Measurements from ENCODE around the gene ENTPD1. TPM values are rescaled to one million over a fixed set of nuclear protein-coding genes. Genes with fewer than 3 reads are reported as not detected.
"Not testable (repeated sequence)": the region's sequence is repeated elsewhere in the genome, so short reads cannot be mapped to it uniquely, and the experiment has no call there.

The ENTPD1 gene
- total RNA-seq, 1 experiment from 2014 or later, result 0.92 TPM

DNA sequence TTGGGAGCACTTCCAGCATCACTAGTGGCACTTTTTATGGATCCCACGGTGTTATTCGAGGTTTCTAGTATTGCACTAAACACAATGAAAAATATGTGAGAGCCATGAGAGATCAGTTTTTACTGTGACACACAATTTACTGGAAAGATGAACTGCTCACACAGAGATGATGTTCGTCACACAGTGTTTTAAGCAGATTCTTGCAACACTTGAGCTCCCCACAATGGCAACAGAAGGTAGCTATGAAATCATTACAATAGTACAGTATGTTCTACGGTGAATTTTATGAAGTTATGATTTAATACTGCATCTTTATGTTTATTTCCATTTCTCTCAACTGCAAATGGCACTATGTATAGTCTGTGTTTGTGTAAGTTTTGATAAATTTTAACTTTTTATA is 27.4 kb upstream of the ENTPD1 start:
- no peak for TF ChIP-seq EZH2 (IDR thresholded peaks at IDR 0.05; ENCODE audit: borderline replicate concordance, low read depth, low read length, poor library complexity, severe bottlenecking)
- TF ChIP-seq, protein P1, sequence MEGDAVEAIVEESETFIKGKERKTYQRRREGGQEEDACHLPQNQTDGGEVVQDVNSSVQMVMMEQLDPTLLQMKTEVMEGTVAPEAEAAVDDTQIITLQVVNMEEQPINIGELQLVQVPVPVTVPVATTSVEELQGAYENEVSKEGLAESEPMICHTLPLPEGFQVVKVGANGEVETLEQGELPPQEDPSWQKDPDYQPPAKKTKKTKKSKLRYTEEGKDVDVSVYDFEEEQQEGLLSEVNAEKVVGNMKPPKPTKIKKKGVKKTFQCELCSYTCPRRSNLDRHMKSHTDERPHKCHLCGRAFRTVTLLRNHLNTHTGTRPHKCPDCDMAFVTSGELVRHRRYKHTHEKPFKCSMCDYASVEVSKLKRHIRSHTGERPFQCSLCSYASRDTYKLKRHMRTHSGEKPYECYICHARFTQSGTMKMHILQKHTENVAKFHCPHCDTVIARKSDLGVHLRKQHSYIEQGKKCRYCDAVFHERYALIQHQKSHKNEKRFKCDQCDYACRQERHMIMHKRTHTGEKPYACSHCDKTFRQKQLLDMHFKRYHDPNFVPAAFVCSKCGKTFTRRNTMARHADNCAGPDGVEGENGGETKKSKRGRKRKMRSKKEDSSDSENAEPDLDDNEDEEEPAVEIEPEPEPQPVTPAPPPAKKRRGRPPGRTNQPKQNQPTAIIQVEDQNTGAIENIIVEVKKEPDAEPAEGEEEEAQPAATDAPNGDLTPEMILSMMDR (conservative IDR thresholded peaks at IDR 0.05; ENCODE audit: low read depth, low read length), result no peak
- no peak for DNase-seq (ENCODE audit: low spot score)
- H3K4me3 ChIP-seq (ENCODE audit: low read depth, low read length, poor library complexity, severe bottlenecking), result no peak overlapping the region
- H3K27ac ChIP-seq (ENCODE audit: low read depth, low read length, poor library complexity, severe bottlenecking), result no peak overlapping the region
- ChIA-PET POLR2A (ENCODE audit: low non-redundant PET) (no interaction called here), CTCF (no interaction called here)
- intact Hi-C loops (cut with micrococcal nuclease; ENCODE audit: unreplicated experiment), result no loop called here
- peaks cover 7% of the 10 kb centered on the region for H3K9me3 ChIP-seq (ENCODE audit: low read depth, low read length, poor library complexity, severe bottlenecking)
- no TSS peak for BruUV-seq (replicated peaks)
- no peaks in the 10 kb centered on the region for H3K4me1 ChIP-seq (ENCODE audit: insufficient read depth, low read length, poor library complexity, severe bottlenecking)
- peaks cover 15% of the 10 kb centered on the region for H3K27me3 ChIP-seq (replicated peaks; ENCODE audit: insufficient read depth, low read depth, low read length, poor library complexity)
- no peaks in the 10 kb centered on the region for H3K36me3 ChIP-seq (ENCODE audit: insufficient read depth, low read length, poor library complexity, severe bottlenecking)

DNA sequence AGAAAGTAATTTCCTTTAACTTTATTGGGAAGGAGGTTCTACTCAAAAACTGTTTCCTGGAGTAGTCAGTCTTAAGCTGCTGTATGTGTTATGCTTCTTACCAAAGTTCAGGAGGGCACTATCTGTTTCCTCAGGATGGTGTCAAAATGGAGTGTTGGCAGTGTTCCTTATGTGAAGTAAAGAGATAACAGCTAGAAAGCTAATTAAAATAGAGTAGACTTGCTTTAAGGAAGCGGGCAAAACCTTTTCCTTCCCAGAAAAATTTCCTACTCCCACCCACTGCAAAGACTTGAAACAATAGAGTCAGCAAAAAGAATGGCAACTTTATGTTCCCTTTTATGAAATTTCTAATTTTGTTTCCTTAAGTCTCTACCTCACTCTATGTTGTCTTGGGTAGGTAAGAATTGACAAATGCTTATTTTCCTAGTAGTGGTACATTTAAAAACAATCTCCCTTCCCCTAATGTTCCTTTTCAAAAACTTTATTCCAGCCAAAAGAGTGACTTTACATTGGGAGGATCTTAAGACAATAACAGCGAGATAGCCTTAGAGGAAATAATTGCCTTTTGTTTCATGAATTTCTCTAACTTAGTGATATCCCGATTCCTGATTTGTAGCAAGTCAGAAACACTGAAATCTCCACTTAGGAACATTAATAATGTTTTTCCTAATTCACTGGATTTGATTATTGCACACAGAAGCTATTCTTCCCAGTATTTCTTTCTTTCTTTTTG is 26.5 kb upstream of the ENTPD1 start:
- Histone ChIP-seq H3K4me3 (ENCODE audit: low read depth, low read length, poor library complexity, severe bottlenecking) (no peak overlapping the region), H3K4me1 (ENCODE audit: insufficient read depth, low read length, poor library complexity, severe bottlenecking) (no peaks in the 10 kb centered on the region), H3K9me3 (ENCODE audit: low read depth, low read length, poor library complexity, severe bottlenecking) (peaks cover 7% of the 10 kb centered on the region), H3K27me3 (replicated peaks; ENCODE audit: insufficient read depth, low read depth, low read length, poor library complexity) (peaks cover 15% of the 10 kb centered on the region), H3K36me3 (ENCODE audit: insufficient read depth, low read length, poor library complexity, severe bottlenecking) (no peaks in the 10 kb centered on the region), H3K27ac (ENCODE audit: low read depth, low read length, poor library complexity, severe bottlenecking) (no peak overlapping the region)
- no peak for DNase-seq (ENCODE audit: low spot score)
- POLR2A ChIA-PET (ENCODE audit: low non-redundant PET), result no interaction called here
- no TSS peak for BruUV-seq (replicated peaks)
- intact Hi-C loops (cut with micrococcal nuclease; ENCODE audit: unreplicated experiment), result no loop called here
- TF ChIP-seq EZH2 (IDR thresholded peaks at IDR 0.05; ENCODE audit: borderline replicate concordance, low read depth, low read length, poor library complexity, severe bottlenecking), result no peak
- TF ChIP-seq, protein P1 (conservative IDR thresholded peaks at IDR 0.05; ENCODE audit: low read depth, low read length), result no peak
- CTCF ChIA-PET, result no interaction called here

- intact Hi-C loops (cut with micrococcal nuclease; ENCODE audit: unreplicated experiment), result no loop called here
- H3K36me3 ChIP-seq (ENCODE audit: insufficient read depth, low read length, poor library complexity, severe bottlenecking), result no peaks in the 10 kb centered on the region
- ChIA-PET POLR2A (ENCODE audit: low non-redundant PET) (no interaction called here), CTCF (no interaction called here)
- peaks cover 15% of the 10 kb centered on the region for H3K27me3 ChIP-seq (replicated peaks; ENCODE audit: insufficient read depth, low read depth, low read length, poor library complexity)
- H3K27ac ChIP-seq (ENCODE audit: low read depth, low read length, poor library complexity, severe bottlenecking), result no peak overlapping the region
- DNase-seq (ENCODE audit: low spot score), result no peak
- no TSS peak for BruUV-seq (replicated peaks)
- H3K9me3 ChIP-seq (ENCODE audit: low read depth, low read length, poor library complexity, severe bottlenecking), result peaks cover 7% of the 10 kb centered on the region
- H3K4me3 ChIP-seq (ENCODE audit: low read depth, low read length, poor library complexity, severe bottlenecking), result no peak overlapping the region
- no peaks in the 10 kb centered on the region for H3K4me1 ChIP-seq (ENCODE audit: insufficient read depth, low read length, poor library complexity, severe bottlenecking)
- no peak for TF ChIP-seq EZH2 (IDR thresholded peaks at IDR 0.05; ENCODE audit: borderline replicate concordance, low read depth, low read length, poor library complexity, severe bottlenecking)
- TF ChIP-seq, protein P1 (conservative IDR thresholded peaks at IDR 0.05; ENCODE audit: low read depth, low read length), result no peak
Observed at GRCh38 chr10:95730233-95730632, 25.7 kb upstream of the ENTPD1 start.

GRCh38 chr10:95732907-95733306 is 23.1 kb upstream of the ENTPD1 start:
- H3K4me3 ChIP-seq (ENCODE audit: low read depth, low read length, poor library complexity, severe bottlenecking); H3K36me3 ChIP-seq (ENCODE audit: insufficient read depth, low read length, poor library complexity, severe bottlenecking); H3K27me3 ChIP-seq (replicated peaks; ENCODE audit: insufficient read depth, low read depth, low read length, poor library complexity); H3K27ac ChIP-seq (ENCODE audit: low read depth, low read length, poor library complexity, severe bottlenecking); BruUV-seq (replicated peaks); CTCF ChIA-PET; intact Hi-C loops (cut with micrococcal nuclease; ENCODE audit: unreplicated experiment); POLR2A ChIA-PET (ENCODE audit: low non-redundant PET); H3K4me1 ChIP-seq (ENCODE audit: insufficient read depth, low read length, poor library complexity, severe bottlenecking); DNase-seq (ENCODE audit: low spot score); H3K9me3 ChIP-seq (ENCODE audit: low read depth, low read length, poor library complexity, severe bottlenecking): not testable (repeated sequence)
